SK-N-SH (cell line): ENCODE measurements around the gene PAQR7.

Experiments
- CTCF ChIP-seq: fragments of 200-600 bp; sonication (generic); IDR thresholded peaks from 2 replicates; pipeline ENCODE4 v1.6.1; 2017; ENCODE audit warnings: antibody characterized with exemption, mild to moderate bottlenecking, moderate library complexity
- EP300 ChIP-seq, 2 experiments: IDR thresholded peaks; 2 replicates each; pipeline versions ENCODE4 v1.4.0 to v1.6.1; 2012; ENCODE audit warnings: borderline replicate concordance in 1 of 2, low read depth in 1 of 2, low read length in 1 of 2
- MAX ChIP-seq: IDR thresholded peaks from 2 replicates; pipeline ENCODE4 v1.4.0; 2012; ENCODE audit warnings: low read depth
- NRF1 ChIP-seq: IDR thresholded peaks from 2 replicates; pipeline ENCODE4 v1.6.1; 2012; ENCODE audit warnings: low read depth, mild to moderate bottlenecking, low read length
- POLR2AphosphoS5 ChIP-seq: IDR thresholded peaks from 2 replicates; pipeline ENCODE4 v1.6.1; 2012; ENCODE audit warnings: low read depth, low read length
- RAD21 ChIP-seq: IDR thresholded peaks from 2 replicates; pipeline ENCODE4 v1.6.1; 2012; ENCODE audit warnings: mild to moderate bottlenecking, low read length
- RCOR1 ChIP-seq: fragments of 150-350 bp; IDR thresholded peaks from 2 replicates; pipeline ENCODE4 v1.6.1; 2017; ENCODE audit warnings: antibody characterized with exemption, low read length
- SIN3A ChIP-seq: IDR thresholded peaks from 2 replicates; pipeline ENCODE4 v1.6.1; 2012; ENCODE audit warnings: low read depth, mild to moderate bottlenecking, low read length, moderate library complexity, borderline replicate concordance
- TAF1 ChIP-seq: IDR thresholded peaks from 2 replicates; pipeline ENCODE4 v1.6.1; 2012; ENCODE audit warnings: low read depth, mild to moderate bottlenecking, low read length, moderate library complexity, borderline replicate concordance
- TEAD4 ChIP-seq: IDR thresholded peaks from 2 replicates; pipeline ENCODE4 v1.4.0; 2012; ENCODE audit warnings: mild to moderate bottlenecking, borderline replicate concordance; ENCODE audit not compliant: insufficient read depth
- USF1 ChIP-seq: IDR thresholded peaks from 2 replicates; pipeline ENCODE4 v1.4.0; 2012; ENCODE audit warnings: low read depth, borderline replicate concordance

DNA sequence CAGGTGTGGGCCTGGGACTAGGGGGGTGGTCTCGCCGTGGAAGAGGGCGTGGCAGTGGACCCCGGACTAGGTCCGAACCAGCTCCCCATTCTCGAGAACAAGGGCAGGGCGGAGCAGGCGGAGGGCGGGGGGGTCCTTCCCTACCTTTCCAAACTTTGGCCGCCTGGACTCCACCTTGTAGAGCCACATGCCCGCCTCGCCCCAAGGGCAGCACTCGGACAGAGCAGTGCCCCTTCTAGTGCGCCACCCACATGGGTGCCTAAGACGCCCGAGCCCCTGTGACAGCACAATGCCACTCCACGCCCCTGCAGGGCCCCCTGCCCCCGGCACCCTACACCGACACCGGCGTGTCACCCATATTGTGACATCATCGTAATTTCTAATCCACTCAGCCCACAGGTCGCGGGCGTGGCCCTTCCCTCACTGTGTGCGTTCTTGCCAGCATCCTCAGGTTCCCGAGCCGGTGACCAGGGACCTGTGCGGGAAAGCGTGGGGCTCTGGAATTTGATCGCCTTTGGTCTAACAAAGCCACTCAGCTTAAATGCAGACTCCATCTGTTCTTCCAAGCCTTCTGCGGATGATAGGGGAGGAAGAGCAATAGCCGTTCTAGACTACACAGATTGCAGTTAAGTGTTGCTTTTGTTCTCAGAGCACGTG is 31.3 kb upstream of the PAQR7 start:
- TF ChIP-seq CTCF (no peak), RCOR1 (no peak), MAX (no peak), POLR2AphosphoS5 (no peak), TEAD4 (no peak), EP300 (IDR thresholded peaks at IDR 0.05; ENCODE audit: borderline replicate concordance in 1 of 2, low read depth in 1 of 2, low read length in 1 of 2) (no peak), TAF1 (no peak), NRF1 (no peak), SIN3A (no peak), RAD21 (no peak), USF1 (no peak)
